T-helper 2 cell treated with Interferon-gamma antibody and Interleukin-4, amounts not matched to agents 100 ng/mL and 5 ng/mL, for 36 hours (primary cell): ENCODE results near the gene TRPT1. TPM values are rescaled to one million over a fixed set of nuclear protein-coding genes. Genes with fewer than 3 reads are reported as not detected.

Source experiments
- intact Hi-C: fragments of 100-400 bp; cut with micrococcal nuclease; formaldehyde crosslinking; loops from one replicate; pipeline ENCODE4 v1.15.1; 2023
- total RNA-seq: library from RNA; stranded (reverse); gene quantifications from 2 replicates; pipeline ENCODE4 v1.2.3, GENCODE V29; 2022

Gene TRPT1
- total RNA-seq, 1 donor from 2014 or later = 29.5 TPM

DNA sequence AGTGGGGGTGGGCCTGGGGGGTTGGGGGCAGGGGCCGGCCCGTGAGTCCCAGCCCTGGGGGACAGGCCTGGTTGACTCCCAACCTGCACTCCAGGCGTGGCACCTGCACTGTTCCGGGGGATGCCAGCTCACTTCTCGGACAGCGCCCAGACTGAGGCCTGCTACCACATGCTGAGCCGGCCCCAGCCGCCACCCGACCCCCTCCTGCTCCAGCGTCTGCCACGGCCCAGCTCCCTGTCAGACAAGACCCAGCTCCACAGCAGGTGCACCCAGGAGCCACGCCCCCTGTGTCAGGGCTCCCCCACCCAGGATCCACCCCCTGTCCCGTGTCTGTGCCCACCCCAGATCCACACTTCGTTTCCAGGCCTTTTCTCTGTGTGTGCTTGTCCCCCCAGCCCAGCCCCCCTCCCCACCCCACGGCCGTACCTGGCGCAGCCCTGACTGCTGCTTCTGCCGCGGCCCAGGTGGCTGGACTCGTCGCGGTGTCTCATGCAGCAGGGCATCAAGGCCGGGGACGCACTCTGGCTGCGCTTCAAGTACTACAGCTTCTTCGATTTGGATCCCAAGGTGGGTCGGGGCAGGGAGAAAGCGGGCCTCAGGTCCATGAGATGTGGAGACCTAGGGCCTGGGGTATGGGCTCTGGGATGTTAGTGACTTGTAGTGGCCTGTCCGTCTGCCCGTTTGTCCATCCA, 14.7 kb downstream of the TRPT1 start:
- intact Hi-C loops = no loop called here

DNA sequence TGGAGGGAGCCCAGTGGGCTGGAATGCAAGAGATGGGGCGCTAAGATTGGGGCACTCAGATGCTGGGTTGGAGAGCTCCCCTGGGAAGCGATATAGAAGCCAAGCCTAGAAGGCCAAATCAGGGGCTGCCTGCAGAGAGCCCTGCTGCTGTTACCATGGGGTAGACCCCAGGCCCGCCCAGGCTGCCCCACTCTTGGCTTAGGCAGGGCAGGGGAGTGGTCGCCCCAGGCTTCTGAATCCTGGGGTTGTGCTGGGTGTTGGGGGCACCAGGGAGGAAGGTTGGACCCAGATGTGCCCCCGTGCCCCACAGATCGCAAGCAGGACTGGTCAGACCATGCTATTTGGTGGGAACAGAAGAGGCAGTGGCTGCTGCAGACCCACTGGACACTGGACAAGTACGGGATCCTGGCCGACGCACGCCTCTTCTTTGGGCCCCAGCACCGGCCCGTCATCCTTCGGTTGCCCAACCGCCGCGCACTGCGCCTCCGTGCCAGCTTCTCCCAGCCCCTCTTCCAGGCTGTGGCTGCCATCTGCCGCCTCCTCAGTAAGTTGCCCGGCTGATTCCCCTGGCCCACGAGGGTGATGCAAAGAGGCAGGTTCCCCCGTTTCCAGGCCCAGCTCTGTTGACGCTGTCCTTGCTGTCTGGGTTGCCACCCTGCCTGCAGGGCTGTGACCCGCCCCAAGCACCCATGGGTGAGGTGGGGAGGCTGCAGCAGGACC, 15.5 kb downstream of the TRPT1 start:
- intact Hi-C loops = no loop called here

- intact Hi-C loops = loop anchor here (5.0 kb wide), 2 partner anchors 33 to 78 kb away; partner anchors contain the start of genes FKBP2 and GPR137
Measured at GRCh38 chr11:64209563-64209843, 16.5 kb downstream of the TRPT1 start.

GRCh38 chr11:64208796-64209562, 17.0 kb downstream of the TRPT1 start:
- intact Hi-C loops = loop anchor here (5.0 kb wide), 2 partner anchors 33 to 78 kb away; partner anchors contain the start of genes FKBP2 and GPR137

DNA sequence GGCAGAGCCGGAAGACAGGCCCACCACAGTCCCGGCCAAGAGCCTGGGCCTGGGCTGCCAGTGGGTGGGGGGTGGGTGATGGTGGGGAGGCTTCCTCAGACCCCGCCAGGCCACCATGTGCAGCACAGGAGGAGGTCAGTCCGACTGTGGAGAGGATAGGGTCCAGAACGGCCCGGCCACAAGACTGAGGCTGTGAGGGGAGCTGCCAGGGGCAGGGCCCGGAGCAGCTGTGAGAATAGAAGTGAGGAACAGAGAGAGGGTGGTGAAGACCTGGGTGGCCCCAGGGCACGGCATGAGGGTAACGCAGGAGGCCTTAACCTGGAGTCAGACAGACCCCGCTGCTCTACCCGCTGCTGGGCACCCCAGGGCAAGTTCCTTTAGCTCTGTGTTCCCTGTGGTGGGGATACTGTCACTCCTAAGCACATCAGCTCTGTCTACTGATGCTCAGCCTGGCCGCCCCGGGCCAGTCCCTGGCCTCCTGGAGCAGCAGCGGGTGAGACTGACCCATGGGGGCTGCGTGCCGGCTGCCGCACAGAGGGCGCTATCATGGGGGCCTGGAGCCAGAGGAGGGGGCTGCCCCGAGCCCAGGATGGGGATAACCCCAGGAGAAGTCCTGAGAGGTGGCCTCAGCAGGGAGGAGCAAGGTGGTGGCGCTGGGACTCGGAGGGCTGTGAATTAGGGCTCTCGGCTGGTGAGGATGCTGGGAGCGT, 17.7 kb downstream of the TRPT1 start:
- intact Hi-C loops = loop anchor here (5.0 kb wide), 2 partner anchors 34 to 79 kb away; partner anchors contain the start of genes FKBP2 and GPR137

GRCh38 chr11:64207256-64208085, 18.5 kb downstream of the TRPT1 start:
- intact Hi-C loops = loop anchor here (1.0 to 5.0 kb wide), 5 partner anchors 19 to 80 kb away; partner anchors contain the start of genes FKBP2, GPR137, NUDT22 and PLCB3

DNA sequence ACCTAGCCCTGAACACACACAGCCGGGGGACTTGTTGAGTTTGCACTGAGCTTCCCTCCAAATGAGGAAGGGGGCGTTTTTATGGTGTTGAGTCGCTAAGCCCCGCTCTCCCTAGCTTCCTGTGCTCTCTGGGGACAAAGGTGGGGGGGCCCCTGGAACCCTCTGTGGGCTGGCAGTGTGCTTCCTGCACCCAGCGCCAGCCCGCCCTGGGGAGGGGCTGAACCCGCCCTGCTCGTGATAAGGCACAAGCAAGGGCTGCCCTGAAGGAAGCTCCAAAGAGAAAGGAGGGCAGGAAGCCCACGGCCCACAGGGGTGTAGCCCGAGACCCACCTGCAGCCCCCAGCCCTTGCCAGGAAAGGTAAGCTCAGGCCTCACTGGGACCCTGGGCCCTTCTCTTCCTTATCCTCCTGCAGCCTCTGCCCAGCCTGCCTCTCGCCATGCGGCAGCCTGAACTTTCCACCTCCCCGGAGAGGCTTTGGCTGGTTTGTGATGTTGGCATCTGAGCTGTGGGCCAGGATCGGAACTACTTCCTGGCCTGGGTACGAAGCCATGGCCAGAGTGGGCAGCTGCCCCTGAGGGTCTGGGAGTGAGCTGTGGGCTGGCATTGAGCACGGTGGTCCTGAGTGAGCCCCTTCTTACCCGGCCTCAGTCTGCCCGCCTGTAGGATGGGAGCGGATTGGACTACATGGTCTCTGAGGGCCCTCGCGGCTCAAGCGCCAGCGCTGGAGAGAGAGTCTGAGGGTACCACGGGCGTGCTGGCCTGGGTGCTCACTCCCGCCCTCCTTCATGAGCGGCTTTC, 19.3 kb downstream of the TRPT1 start, which contains the start of gene FERMT3:
Gene FERMT3, plus strand, starts transcription at position 265 of the 799 bp plus-strand sequence. CDS start 644 bp downstream, outside the sequence.
- intact Hi-C loops = loop anchor here (1.0 to 5.0 kb wide), 7 partner anchors 19 to 98 kb away; partner anchors contain the start of genes FKBP2, GPR137, NUDT22 and PLCB3

DNA sequence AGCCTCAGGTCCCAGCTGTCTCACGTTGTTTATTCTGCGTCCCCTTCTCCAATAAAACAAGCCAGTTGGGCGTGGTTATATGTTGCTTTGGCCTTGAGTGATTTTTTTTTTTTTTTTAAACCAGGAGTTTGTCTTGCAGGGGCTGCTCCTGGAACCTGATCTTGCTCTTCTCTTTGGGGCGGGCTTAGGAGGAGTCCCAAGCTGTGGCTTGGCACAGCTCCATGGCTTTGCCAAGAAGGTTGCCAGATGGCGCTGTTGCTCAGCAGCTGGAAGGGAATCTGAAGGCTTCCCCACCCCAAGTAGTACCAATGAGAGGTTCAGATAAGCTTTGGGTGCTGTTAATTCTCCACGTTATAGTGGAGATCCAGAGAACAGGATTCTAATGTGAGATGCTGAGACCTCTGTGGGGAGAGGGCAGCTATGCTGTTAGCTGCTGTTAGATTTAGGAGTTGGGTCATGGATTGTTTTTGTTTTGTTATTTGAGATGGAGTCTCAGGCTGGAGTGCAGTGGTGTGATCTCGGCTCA, 21.5 kb downstream of the TRPT1 start:
- intact Hi-C loops = no loop called here

GRCh38 chr11:64204080-64204440, 21.9 kb downstream of the TRPT1 start:
- intact Hi-C loops = no loop called here

DNA sequence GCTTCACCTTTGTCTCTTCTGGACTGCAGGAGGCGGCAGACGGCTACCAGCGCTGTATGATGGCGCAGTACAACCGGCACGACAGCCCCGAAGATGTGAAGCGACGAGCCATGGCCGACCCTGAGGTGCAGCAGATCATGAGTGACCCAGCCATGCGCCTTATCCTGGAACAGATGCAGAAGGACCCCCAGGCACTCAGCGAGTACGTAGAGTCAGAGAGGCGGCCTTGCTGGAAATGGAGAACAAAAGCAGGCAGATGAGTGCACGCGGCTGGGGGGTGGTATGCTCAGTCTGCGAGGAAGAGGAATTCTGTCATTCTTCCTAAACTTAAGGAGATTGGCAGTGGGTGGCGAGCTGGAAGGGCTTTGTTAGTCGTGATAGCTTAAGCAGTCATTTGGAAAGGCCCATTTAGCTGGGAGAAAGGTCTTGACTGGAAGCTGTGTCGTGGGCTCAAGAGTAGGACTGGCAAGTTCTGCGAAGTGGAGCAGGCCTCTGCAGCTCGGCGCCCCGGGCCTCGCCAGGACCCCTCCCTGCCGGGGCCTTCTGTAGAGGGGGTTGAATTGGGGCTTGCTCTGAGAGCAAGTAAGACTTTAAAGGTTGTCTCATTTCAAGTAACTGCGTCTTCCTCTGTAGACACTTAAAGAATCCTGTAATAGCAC, 22.4 kb downstream of the TRPT1 start:
- intact Hi-C loops = no loop called here

GRCh38 chr11:64202992-64203391, 23.0 kb downstream of the TRPT1 start:
- intact Hi-C loops = no loop called here

GRCh38 chr11:64201543-64201942, 24.4 kb downstream of the TRPT1 start:
- intact Hi-C loops = no loop called here

- intact Hi-C loops = no loop called here
Measured at GRCh38 chr11:64198511-64198910, 27.5 kb downstream of the TRPT1 start.

DNA sequence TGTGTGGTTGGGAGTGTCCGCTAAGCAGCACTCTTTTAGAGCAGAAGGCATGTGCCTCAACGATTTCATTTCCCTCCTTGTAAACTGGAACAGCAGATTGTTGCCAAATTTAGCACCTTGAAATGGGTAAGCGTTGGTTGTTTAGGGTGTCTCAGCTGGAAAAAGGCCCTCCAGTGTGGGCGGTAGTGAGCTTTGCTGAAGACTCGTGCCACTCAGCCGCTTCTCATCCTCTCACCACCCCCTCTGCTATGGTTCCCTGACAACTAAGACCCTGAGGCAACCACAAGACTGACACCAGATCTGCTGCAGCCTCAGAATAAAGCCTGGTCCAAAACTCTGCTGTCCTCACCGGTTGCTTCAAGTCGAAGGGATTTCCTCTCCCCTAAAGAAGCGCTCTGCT, 29.4 kb downstream of the TRPT1 start:
- intact Hi-C loops = no loop called here

GRCh38 chr11:64192434-64192833, 33.6 kb downstream of the TRPT1 start:
- intact Hi-C loops = no loop called here

GRCh38 chr11:64186492-64187165, 39.4 kb downstream of the TRPT1 start:
- intact Hi-C loops = loop anchor here (1.0 to 2.0 kb wide), 2 partner anchors 20 to 54 kb away; partner anchors contain the start of genes FERMT3 and FKBP2

DNA sequence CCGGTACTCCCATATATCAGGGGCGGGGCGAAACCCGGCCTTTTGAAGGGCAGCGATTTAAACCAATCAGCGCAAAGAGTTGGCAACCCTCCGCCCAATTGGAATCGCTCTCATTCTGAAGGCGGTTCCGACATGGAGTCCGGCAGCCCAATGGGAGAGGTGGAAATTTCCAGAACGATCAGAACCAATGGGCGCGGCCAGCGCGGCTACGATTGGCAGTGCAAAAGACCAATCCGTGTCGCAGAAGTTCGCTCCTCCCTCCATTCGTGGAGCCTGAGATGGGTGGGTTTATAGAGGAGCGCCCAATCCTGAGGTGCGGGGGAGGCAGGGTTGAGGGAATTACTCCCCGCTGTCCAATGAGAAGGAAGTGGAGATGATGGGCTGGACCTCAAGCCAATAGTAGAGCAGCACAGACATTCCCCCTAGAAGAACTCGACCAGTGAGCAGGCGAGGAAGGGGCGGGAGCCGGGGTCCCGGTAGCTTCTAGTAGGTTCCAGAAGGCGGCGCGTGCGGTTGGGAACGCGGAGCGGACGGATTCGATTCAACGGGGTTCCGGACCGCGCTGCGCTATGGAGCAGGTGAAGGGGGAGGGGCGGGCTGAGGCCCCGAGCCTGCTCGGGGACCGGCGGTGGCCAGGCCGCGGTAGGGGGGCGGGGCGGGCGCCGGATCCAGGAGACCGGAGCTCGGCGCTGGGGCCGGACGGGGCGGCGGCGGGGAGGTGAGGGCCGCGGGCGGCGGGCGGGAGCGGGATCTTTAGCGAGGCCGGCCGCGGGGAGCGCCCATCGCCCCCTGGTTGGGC, 40.1 kb downstream of the TRPT1 start, which contains the start of gene STIP1:
Gene STIP1, plus strand, starts transcription at position 479 of the 799 bp plus-strand sequence. Its CDS starts 91 bp downstream, at position 570.
- intact Hi-C loops = loop anchor here (1.0 to 2.0 kb wide), 4 partner anchors 19 to 348 kb away; partner anchors contain the start of genes ESRRA, FKBP2 and MACROD1
